ENCODE data around the gene SIRT5.

DNA sequence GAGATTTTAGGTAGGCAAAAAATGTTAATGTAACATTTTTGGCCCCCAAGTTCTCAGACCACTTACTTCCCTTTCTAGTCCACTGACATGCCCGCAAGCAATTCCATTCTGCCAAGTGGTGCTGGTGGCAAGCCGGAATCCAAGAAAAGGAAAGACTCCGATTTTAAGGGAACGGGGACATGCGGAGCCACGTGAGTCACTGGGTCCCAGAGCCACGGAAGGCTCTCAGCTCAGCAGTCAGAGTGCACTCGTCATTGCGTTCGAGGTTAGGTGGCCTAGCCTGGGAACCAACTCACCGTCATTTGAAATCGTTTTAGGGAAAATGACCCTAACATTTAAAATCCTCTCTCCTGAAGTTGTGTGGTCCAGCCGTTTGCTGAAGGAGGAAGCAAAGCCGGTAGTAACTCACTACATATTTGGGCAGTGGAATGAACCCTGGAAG is 711 bp upstream of the SIRT5 start:
- TF ChIP-seq GATA2 (IDR thresholded peaks at IDR 0.05; ENCODE audit: low read depth, low read length), result no peak
- TF ChIP-seq GATA3 (IDR thresholded peaks at IDR 0.05; ENCODE audit: low read depth, low read length), result no peak

Measured in SH-SY5Y (cell line).